Cardiac muscle cell (in vitro differentiated cells and primary cell): Measurements from ENCODE around the gene INKA2. TPM values are rescaled to one million over a fixed set of nuclear protein-coding genes. Genes with fewer than 3 reads are reported as not detected.

Experiments used
- DNase-seq, 2 donors: peaks; one replicate each; pipeline versions ENCODE4 v3.0.0 to v3.0.0-alpha.2; 2010 to 2017; ENCODE audit warnings: low read depth in 1 of 2, low spot score in 1 of 2
- H3K27ac ChIP-seq: fragments of 200-600 bp; sonication (generic); 2 replicates; pipeline ENCODE4 v1.5.1; 2016
- H3K27me3 ChIP-seq: fragments of 200-600 bp; sonication (generic); 2 replicates; pipeline ENCODE4 v1.6.0; 2016; ENCODE audit warnings: control low read depth
- H3K36me3 ChIP-seq: fragments of 200-600 bp; sonication (generic); 2 replicates; pipeline ENCODE4 v1.5.1; 2016; ENCODE audit warnings: control low read depth
- H3K4me1 ChIP-seq: fragments of 200-600 bp; sonication (generic); 2 replicates; pipeline ENCODE4 v1.8.1; 2017; ENCODE audit warnings: low read depth, mild to moderate bottlenecking, mixed run types
- H3K4me3 ChIP-seq: fragments of 200-600 bp; sonication (generic); 2 replicates; pipeline ENCODE4 v1.5.1; 2016; ENCODE audit warnings: mild to moderate bottlenecking
- H3K9me3 ChIP-seq: fragments of 200-600 bp; sonication (generic); 2 replicates; pipeline ENCODE4 v1.5.1; 2017; ENCODE audit warnings: low read depth, mild to moderate bottlenecking, control low read depth
- polyA plus RNA-seq: library from polyadenylated mRNA; unstranded; fragments of >200 nt; fragmentation: Nextera tagmentation; extraction: Ambion mirVana; gene quantifications from 2 replicates; pipeline ENCODE4 v1.2.1, GENCODE V29; 2016
- total RNA-seq: library from RNA; depleted of rRNA; stranded (reverse); fragments of >200 nt; gene quantifications from 2 replicates; pipeline ENCODE4 v1.2.3, GENCODE V29; 2016
- TF ChIP-seq, protein P1 (sequence below): IDR thresholded peaks from 2 replicates; pipeline ENCODE4 v1.5.1; 2012; ENCODE audit warnings: low read depth, mild to moderate bottlenecking, low read length

Gene INKA2
- total and polyA plus RNA-seq, 2 experiments from 2014 or later: 7.2 to 7.5 TPM

DNA sequence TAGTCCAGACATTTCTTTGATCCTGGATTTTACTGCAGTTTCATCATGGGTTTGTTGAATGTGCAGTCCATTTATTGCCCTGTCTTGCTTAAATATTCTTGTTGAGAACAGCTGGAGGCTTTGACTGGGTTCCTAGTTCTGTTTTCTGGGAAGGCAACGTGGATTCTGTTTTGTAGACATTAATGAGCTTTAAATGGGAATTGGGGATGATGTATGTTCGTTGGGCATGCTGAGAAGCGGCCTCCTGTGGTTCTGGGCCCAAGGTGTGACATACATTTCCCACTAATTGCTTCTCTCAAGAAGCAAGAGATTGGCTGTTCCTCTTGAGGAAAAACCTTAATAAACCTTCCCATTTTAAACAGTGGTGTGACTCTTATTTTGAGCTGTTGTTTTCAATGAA lies 22.9 kb downstream of the INKA2 start:
- Histone ChIP-seq H3K27me3 (no peaks in the 10 kb centered on the region), H3K9me3 (no peaks in the 10 kb centered on the region), H3K4me3 (no peak overlapping the region), H3K4me1 (no peaks in the 10 kb centered on the region), H3K36me3 (no peaks in the 10 kb centered on the region), H3K27ac (no peak overlapping the region)
- TF ChIP-seq, protein P1, sequence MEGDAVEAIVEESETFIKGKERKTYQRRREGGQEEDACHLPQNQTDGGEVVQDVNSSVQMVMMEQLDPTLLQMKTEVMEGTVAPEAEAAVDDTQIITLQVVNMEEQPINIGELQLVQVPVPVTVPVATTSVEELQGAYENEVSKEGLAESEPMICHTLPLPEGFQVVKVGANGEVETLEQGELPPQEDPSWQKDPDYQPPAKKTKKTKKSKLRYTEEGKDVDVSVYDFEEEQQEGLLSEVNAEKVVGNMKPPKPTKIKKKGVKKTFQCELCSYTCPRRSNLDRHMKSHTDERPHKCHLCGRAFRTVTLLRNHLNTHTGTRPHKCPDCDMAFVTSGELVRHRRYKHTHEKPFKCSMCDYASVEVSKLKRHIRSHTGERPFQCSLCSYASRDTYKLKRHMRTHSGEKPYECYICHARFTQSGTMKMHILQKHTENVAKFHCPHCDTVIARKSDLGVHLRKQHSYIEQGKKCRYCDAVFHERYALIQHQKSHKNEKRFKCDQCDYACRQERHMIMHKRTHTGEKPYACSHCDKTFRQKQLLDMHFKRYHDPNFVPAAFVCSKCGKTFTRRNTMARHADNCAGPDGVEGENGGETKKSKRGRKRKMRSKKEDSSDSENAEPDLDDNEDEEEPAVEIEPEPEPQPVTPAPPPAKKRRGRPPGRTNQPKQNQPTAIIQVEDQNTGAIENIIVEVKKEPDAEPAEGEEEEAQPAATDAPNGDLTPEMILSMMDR: no peak
- DNase-seq: no peak

DNA sequence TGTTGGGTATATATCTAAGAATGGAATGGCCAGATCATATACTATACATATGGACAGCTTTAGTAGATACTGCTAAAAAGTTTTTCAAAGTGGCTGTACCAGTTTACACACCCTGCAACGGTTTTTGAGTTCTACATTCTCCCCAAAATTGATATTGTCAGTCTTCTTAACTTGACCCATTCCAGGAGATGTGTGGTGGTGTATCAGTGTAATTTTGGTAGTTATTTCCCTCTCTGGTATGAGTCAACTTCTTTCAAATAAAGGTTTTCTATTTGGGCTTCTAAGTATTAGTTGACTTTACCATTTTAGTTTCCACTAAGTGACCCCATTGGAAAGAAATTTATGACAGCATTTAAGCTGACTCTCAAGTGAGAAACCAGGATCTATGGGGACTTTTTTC lies 29.2 kb downstream of the INKA2 start:
- H3K4me1 ChIP-seq: peaks cover 6% of the 10 kb centered on the region
- no peak for DNase-seq
- H3K27me3 ChIP-seq: no peaks in the 10 kb centered on the region
- no peak overlapping the region for H3K27ac ChIP-seq
- H3K4me3 ChIP-seq: no peak overlapping the region
- no peaks in the 10 kb centered on the region for H3K9me3 ChIP-seq
- TF ChIP-seq, protein P1: no peak
- peaks cover 19% of the 10 kb centered on the region for H3K36me3 ChIP-seq

DNA sequence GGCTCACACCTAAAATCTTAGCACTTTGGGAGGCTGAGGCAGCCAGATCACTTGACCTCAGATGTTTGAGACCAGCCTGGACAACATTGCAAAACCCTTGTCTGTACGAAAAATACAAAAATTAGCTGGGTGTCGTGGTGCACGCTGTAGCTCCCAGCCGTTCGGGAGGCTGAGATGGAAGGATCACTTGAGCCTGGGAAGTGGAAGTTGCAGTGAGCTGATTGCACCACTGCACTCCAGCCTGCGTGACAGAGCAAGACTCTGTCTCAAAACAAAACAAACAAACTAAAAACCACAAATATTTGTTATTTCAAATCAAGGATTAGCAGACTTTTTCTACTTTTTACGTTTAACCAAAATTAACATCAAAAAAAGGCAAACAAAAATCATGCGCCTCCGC lies 31.3 kb downstream of the INKA2 start:
- TF ChIP-seq, protein P1: no peak
- H3K36me3 ChIP-seq: peaks cover 19% of the 10 kb centered on the region
- DNase-seq: peak in 1 of 2 donors; percentile 9

DNA sequence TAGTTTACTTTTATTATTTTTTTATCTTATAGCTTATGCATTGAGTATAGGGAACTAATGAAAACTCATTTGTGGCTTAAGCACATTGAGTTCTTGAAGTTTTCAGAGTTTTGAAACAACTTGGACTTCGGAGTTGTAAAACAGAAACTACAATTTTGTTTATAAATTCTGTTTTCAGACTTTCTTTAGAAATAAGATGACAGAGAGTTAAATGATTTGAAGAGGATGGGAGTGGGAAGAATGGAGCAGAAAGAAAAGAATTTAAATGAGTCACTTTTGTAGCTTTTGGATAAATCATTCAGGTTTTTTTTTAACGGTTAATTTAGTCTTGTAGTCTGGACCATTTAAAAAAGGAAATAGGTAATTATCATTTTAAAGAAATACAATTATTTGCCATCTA lies 32.3 kb downstream of the INKA2 start:
- Histone ChIP-seq H3K4me3 (no peak overlapping the region), H3K9me3 (no peaks in the 10 kb centered on the region), H3K27ac (no peak overlapping the region), H3K27me3 (no peaks in the 10 kb centered on the region), H3K36me3 (peaks cover 23% of the 10 kb centered on the region), H3K4me1 (peaks cover 6% of the 10 kb centered on the region)
- TF ChIP-seq, protein P1: no peak
- DNase-seq: no peak

More for the DNA sequence above, 31.3 kb downstream of the INKA2 start:
- H3K4me3 ChIP-seq: no peak overlapping the region
- no peak overlapping the region for H3K27ac ChIP-seq
- H3K4me1 ChIP-seq: peaks cover 6% of the 10 kb centered on the region
- no peaks in the 10 kb centered on the region for H3K9me3 ChIP-seq
- no peaks in the 10 kb centered on the region for H3K27me3 ChIP-seq

DNA sequence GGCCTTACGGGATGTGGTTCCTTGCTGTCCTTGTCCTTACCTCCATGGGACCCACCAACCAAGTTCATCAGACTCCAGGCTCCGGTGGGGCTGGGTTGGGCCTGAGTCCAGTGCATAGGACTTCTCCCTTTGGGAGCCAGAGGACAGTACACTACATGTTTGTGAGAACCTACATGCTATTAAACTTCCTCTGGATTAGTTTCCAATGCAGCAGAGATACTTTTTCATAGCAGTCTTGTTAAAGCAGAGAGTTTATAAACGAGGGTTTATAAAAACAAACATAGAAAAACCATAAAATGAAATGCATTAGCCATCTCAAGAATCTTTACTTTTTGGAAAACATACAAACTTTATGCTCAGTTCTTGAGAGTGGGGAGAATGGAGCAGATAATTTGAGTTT lies 33.4 kb downstream of the INKA2 start:
- Histone ChIP-seq H3K36me3 (peaks cover 31% of the 10 kb centered on the region), H3K27ac (no peak overlapping the region), H3K4me1 (peaks cover 6% of the 10 kb centered on the region), H3K4me3 (no peak overlapping the region), H3K27me3 (no peaks in the 10 kb centered on the region), H3K9me3 (no peaks in the 10 kb centered on the region)
- TF ChIP-seq, protein P1: no peak
- no peak for DNase-seq

DNA sequence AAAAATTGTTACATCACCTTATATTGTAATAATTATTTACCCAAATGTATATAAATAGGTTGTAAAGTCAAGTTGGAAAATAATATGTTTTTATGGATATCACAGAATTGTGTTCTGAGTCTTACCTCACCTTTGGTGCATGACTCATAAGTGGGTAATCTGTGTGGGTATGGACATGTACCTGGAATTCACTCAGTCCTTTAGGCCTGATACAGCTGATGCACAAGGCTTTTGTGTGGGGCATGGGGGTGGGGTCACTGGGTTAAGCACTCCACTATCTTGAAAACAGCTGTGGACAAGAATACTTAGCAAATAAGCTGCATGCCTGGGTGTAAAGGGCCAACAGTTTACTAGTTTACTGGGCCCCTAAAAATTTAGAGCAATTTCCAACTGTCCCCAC lies 34.4 kb downstream of the INKA2 start:
- Histone ChIP-seq H3K27me3 (no peaks in the 10 kb centered on the region), H3K9me3 (no peaks in the 10 kb centered on the region), H3K27ac (peak overlapping the region; percentile 31), H3K4me3 (no peak overlapping the region), H3K4me1 (peaks cover 6% of the 10 kb centered on the region), H3K36me3 (peaks cover 36% of the 10 kb centered on the region)
- TF ChIP-seq, protein P1: no peak
- DNase-seq: peak in 1 of 2 donors; percentile 47
